SJCRH30 (cell line): ENCODE measurements around the gene NPHS1. TPM values are rescaled to one million over a fixed set of nuclear protein-coding genes. Genes with fewer than 3 reads are reported as not detected.

ENCODE experiments used
- DNase-seq, 2 experiments: peaks; one replicate each; pipeline ENCODE4 v3.0.0-alpha.2; 2015 to 2020
- H3K27ac ChIP-seq: fragments of 250-450 bp; sonication (Bioruptor Pico); 2 replicates; pipeline ENCODE4 v1.5.1; 2020; ENCODE audit warnings: mild to moderate bottlenecking, moderate library complexity
- H3K27me3 ChIP-seq: fragments of 250-450 bp; sonication (Bioruptor Pico); 2 replicates; pipeline ENCODE4 v1.5.1; 2020; ENCODE audit warnings: mild to moderate bottlenecking, moderate library complexity
- H3K36me3 ChIP-seq: fragments of 250-450 bp; sonication (Bioruptor Pico); 2 replicates; pipeline ENCODE4 v1.5.1; 2020; ENCODE audit warnings: mild to moderate bottlenecking, moderate library complexity
- H3K4me1 ChIP-seq: fragments of 250-450 bp; sonication (Bioruptor Pico); 2 replicates; pipeline ENCODE4 v1.5.1; 2020; ENCODE audit warnings: mild to moderate bottlenecking, moderate library complexity
- H3K4me3 ChIP-seq: fragments of 250-450 bp; sonication (Bioruptor Pico); 2 replicates; pipeline ENCODE4 v1.5.1; 2020; ENCODE audit warnings: mild to moderate bottlenecking, moderate library complexity
- H3K9me3 ChIP-seq: fragments of 250-450 bp; sonication (Bioruptor Pico); replicated peaks from 2 replicates; pipeline ENCODE4 v1.5.1; 2020; ENCODE audit warnings: mild to moderate bottlenecking, moderate library complexity
- total RNA-seq: library from RNA; depleted of rRNA; stranded (reverse); fragments of >200 nt; shearing (Covaris generic); gene quantifications from 2 replicates; pipeline ENCODE4 v1.2.3, GENCODE V29; 2014

NPHS1 gene
- total RNA-seq, 1 experiment from 2014 or later: not detected

DNA sequence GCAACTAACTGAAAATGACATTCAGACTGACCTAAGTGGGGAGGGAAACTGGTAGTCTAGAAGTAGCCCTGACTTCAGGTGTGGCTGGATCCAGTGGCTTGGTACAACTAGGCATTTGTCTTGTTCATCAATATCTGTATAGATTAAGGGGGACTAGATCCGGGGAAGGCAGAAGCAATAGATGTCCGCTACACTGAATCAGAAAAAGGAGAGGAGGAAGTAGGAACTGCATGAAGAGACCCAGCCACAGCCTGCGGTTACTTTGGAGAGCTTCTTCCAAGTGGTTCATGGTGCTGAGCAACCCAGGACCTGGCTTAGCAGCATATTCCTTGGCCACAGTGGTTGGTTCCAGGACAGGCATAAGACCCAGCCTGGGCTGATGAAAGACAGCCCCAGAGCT is 29.7 kb downstream of the NPHS1 start:
- Histone ChIP-seq H3K4me3 (no peak overlapping the region), H3K27me3 (0 out of 2 replicates have a peak, but pooled peaks cover 2% of the 10 kb centered on the region), H3K9me3 (no peaks in the 10 kb centered on the region), H3K27ac (no peak overlapping the region), H3K4me1 (no peaks in the 10 kb centered on the region), H3K36me3 (no peaks in the 10 kb centered on the region)
- DNase-seq: no peak

DNA sequence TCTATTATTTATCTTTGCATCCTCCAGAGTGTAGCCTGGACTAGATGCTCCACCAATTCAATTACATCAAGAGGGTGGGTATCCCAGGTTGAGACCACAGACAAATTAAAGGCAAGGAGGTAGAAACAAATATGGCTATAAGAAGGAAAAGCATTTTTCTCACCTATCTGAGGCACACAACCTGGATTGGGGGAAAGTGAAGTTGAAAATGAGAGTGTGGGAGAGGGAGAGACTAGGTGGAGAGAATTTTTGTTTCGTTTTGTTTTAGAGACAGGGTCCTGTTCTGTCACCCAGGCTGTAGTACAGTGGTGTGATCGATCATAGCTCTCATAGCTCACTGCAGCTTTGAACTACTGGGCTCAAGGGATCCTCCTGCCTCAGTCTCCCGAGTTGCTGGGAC is 33.9 kb downstream of the NPHS1 start:
- no peak overlapping the region for H3K4me3 ChIP-seq
- no peaks in the 10 kb centered on the region for H3K9me3 ChIP-seq
- no peak overlapping the region for H3K27ac ChIP-seq
- no peaks in the 10 kb centered on the region for H3K36me3 ChIP-seq
- no peak for DNase-seq
- H3K4me1 ChIP-seq: no peaks in the 10 kb centered on the region
- H3K27me3 ChIP-seq: no peaks in the 10 kb centered on the region

DNA sequence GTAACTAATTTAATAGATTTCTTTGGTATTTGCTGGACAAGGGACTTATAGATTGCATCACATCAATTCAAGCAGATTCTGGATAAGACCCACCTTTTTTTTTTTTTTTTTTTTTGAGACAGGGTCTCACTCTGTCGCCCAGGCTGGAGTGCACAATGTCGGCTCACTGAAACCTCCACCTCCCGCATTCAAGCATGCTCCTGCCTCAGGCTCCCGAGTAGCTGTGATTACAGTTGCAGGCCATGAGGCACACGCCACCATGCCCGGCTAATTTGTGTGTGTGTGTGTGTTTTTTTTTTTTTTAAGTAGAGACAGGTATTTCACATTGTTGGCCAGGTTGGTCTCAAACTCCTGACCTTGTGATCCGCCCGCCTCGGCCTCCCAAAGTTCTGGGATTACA is 35.5 kb downstream of the NPHS1 start:
- Histone ChIP-seq H3K4me1 (no peaks in the 10 kb centered on the region), H3K27me3 (peaks cover 7% of the 10 kb centered on the region; the same call in 1 of the 2 replicates), H3K36me3 (no peaks in the 10 kb centered on the region), H3K4me3 (no peak overlapping the region), H3K27ac (no peak overlapping the region), H3K9me3 (no peaks in the 10 kb centered on the region)
- DNase-seq: no peak

DNA sequence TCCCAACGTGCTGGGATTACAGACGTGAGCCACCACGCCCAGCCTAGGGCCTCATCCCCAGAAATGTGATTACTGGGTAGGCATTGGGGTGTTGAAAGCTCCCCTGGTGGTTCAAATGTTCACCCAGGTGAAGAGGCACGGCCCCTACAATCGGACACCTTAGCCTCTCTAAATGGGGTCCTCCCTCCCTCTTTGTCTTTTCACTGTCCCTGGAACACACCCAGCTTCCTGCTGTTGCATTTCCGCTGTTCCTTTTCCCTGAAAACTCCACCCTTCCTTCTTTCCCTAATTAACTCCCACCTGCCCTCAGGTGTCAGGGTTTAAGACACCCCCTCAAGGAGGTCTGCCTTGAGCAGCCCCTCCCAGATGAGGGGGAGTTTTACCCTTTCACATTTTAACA is 36.0 kb downstream of the NPHS1 start:
- H3K27me3 ChIP-seq: peaks cover 11% of the 10 kb centered on the region; the same call in 1 of the 2 replicates
- H3K4me1 ChIP-seq: no peaks in the 10 kb centered on the region
- H3K9me3 ChIP-seq: no peaks in the 10 kb centered on the region
- H3K27ac ChIP-seq: no peak overlapping the region
- no peak overlapping the region for H3K4me3 ChIP-seq
- no peak for DNase-seq
- H3K36me3 ChIP-seq: no peaks in the 10 kb centered on the region

DNA sequence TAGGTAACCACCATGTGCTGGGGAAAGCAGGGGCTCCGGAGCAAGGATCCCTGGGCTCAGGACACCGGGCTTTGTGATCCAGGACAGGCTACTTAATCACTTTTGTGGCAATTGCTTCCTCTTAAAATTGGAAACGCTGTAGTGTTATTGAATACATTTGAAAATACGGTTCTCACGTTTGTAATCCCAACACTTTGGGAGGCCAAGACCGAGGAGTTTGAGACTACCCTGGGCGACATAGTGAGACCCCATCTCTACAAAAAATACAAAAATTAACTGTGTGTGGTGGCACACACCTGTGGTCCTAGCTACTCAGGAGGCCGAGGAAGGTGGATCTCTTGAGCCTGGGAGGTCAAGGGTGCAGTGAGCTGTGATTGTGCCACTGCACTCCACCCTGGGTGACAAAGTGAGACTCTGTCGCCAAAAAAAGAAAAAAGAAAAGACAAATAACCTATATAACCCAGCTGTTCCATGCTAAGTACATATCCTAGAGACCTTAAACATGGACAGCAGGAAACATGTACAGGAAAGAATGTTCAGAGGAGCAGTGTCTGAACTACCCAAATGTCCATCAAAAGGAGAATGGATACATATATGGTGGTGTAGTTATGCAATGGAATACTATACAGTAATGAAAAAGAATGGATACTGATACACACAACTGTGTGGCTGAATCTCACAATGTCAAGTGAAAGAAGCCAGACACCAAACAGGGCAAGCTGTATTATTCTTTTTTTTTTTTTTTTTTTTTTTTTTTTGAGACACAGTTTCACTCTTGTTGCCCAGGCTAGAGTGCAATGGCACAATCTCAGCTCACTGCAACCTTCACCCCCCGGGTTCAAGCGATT is 39.0 kb downstream of the NPHS1 start:
- no peak overlapping the region for H3K27ac ChIP-seq
- no peaks in the 10 kb centered on the region for H3K9me3 ChIP-seq
- no peak overlapping the region for H3K4me3 ChIP-seq
- H3K27me3 ChIP-seq: peaks cover 12% of the 10 kb centered on the region; the same call in 1 of the 2 replicates
- no peaks in the 10 kb centered on the region for H3K36me3 ChIP-seq
- no peaks in the 10 kb centered on the region for H3K4me1 ChIP-seq
- DNase-seq: no peak

DNA sequence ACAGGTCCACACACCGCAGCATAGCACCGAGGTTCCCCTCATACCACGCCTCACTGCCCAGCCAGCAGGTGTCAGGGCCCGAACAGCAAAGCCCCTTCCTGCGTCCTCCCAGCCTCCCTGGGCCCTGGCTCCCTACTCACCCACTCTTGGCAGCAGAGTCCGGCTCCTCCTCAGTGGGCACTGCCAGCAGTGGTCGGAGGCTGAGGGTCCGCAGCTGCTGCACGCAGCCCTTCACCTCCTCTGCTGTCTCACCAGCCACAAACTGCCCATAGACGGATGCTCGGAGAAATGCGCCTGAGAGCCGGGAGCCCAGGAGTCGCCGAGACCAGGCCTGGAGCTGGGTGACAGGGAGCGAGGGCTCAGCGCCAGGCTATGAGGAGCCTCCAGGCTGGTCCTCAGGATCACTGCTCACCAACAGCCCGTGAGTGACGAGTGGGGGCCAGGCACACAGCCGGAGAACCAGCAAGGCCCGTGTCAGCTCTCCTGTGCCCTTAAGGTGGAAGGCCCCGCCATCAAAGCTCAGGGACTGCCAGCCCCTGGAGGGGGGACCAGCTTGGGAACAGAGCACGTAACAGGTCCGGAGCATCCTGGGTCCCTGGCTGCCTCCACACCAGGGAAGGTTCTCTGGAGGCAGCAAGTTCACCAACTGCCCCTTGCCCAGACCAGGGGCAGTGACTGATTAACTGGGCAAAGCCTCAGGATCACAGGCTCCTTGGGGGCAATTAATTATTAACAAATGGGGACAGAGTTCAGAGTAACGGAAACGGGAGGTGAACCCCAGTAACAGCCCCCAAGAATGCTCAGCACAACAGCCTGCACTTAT is 39.9 kb downstream of the NPHS1 start, which contains the start of gene PRODH2:
TSS of gene PRODH2 (minus strand) at position 626 of the 823 bp plus-strand sequence. CDS start at position 586, 40 bp downstream.
- Histone ChIP-seq H3K27me3 (peaks cover 18% of the 10 kb centered on the region; the same call in 1 of the 2 replicates), H3K27ac (no peak within 1 kb of the TSS), H3K4me1 (no peaks in the 10 kb centered on the region), H3K9me3 (no peaks in the 10 kb centered on the region), H3K4me3 (no peak within 1 kb of the TSS), H3K36me3 (no peaks in the 10 kb centered on the region)
- no peak for DNase-seq

DNA sequence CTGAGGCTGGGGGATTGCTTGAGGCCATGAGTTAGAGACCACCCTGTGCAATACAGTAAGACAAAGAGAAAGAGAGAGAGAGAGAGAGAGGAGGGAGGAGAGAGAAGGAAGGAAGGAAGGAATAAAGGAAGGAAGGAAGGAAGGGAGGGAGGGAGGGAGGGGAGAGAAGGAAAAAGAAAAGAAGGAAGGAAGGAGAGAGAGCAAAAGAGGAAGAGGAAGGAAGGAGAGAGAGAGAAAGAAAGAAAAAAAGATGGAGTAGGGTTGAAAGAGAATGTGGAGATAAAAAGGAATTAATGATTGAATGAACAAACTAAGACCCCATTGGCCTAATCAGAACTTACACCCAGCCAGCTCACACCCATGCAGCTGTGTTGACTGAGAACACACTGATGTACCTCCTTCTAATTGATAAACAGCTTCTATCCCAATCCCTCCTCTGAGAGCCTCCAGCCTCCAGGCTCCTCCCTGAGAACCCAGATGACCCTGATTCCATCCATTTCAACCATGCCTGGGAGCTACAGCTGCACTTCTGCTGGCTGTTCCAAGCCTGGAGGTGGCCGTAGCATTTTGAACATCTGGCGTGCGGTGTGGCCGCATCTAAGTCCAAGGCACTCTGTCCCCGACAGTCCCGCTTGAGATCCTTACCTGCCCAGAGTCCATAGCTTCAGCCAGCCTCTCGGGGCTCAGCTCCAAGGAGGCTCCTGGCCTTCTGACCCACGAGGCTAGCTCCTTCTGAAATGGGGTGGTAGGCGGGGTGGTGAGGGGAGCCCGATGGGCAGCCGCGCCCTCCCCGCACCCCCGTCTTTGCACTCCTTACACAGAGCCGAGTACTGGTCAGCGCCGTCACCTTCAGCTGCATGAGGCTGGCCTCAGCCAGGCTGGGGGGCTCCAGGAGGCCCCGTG is 40.7 kb downstream of the NPHS1 start:
- DNase-seq: no peak
- Histone ChIP-seq H3K27me3 (peaks cover 18% of the 10 kb centered on the region; the same call in 1 of the 2 replicates), H3K9me3 (no peaks in the 10 kb centered on the region), H3K36me3 (no peaks in the 10 kb centered on the region), H3K27ac (no peak overlapping the region), H3K4me1 (no peaks in the 10 kb centered on the region), H3K4me3 (no peak overlapping the region)

DNA sequence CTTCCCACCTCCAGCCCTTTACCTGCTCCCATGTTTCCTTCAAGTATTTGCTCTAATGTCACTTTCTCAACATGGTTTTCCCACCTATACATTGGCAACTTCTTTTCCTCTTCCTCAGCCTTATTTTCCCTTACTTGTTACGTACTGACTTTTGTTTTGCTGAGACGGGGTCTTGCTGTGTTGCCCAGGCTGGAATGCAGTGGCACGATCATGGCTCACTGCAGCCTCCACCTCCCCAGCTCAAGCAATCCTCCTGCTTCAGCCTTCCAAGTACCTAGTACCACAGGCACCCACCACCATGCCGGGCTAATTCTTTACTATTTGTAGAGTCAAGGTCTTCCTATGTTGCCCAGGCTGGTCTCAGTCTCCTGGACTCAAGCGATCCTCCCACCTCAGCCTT is 44.7 kb downstream of the NPHS1 start:
- H3K4me1 ChIP-seq: no peaks in the 10 kb centered on the region
- no peaks in the 10 kb centered on the region for H3K9me3 ChIP-seq
- no peak for DNase-seq
- H3K27me3 ChIP-seq: peaks cover 18% of the 10 kb centered on the region; the same call in 1 of the 2 replicates
- no peak overlapping the region for H3K27ac ChIP-seq
- no peaks in the 10 kb centered on the region for H3K36me3 ChIP-seq
- H3K4me3 ChIP-seq: no peak overlapping the region

DNA sequence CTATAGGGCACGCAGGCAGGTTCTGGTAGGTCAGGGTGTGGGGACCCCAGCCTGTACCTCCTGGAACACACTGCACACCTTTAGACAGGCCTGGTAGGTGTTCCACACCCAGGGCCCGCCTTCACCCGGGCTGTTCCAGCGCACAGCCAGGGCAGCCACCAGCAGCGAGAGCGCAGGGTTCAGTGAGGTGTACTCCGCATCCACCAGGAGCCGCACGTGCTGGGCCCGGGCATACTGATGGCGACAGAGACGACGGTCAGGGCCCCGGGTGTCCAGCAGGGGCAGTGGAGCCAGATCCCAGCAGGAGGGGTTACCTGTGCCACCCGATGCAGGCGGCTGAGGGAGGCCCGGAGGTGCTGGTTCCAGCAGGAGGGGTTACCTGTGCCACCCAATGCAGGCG is 45.7 kb downstream of the NPHS1 start:
- Histone ChIP-seq H3K4me1 (no peaks in the 10 kb centered on the region), H3K9me3 (no peaks in the 10 kb centered on the region), H3K27me3 (peaks cover 8% of the 10 kb centered on the region; the same call in 1 of the 2 replicates), H3K27ac (no peak overlapping the region), H3K4me3 (no peak overlapping the region), H3K36me3 (no peaks in the 10 kb centered on the region)
- DNase-seq: no peak

DNA sequence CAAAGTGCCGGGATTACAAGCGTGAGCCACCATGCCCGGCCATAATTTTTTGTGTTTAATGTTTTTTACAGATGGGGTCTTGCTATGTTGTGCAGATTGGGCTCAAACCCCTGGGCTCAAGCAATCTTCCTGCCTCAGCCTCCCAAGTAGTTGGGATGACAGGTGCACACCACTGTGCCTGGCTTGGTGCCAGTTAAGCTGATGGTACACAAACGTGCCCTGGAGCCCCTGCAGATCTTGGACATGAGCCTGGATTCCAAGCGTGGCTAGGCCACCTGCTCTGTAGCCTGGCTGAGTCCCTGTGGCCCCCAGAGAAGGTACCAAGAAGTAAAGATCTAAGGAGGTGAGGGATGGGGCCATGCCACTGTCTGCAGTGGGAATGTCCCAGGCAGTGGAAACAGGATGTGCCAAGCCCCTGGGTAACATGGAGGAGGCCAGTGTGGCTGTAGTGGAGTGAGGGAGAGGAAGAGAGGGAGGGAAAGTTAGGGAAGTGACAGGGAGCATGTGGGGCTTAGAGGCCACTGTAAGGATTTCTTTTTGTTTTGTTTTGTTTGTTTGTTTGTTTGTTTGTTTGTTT is 46.7 kb downstream of the NPHS1 start:
- H3K4me3 ChIP-seq: no peak overlapping the region
- H3K4me1 ChIP-seq: no peaks in the 10 kb centered on the region
- peaks cover 6% of the 10 kb centered on the region; the same call in 1 of the 2 replicates for H3K27me3 ChIP-seq
- DNase-seq: peak; percentile 56 to 74
- no peak overlapping the region for H3K27ac ChIP-seq
- no peaks in the 10 kb centered on the region for H3K9me3 ChIP-seq
- H3K36me3 ChIP-seq: no peaks in the 10 kb centered on the region

DNA sequence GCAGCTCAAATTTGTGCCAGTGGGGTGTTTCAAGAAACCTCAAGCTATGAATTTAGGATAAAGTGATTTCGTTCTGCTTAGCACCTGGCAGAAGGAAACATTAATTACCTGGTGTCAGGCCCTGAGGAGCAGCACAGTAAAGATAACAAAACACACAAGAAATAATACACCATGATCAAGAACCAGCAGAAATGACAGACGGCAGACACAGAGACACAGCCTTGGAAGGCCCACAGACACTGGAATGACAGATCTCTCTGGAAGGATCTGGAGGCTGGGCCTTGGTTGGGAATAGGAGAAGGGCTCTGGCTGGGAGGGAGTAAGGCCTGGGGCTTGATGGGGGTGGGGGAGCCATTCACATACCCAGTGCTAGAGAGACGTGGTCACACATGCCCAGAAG is 50.5 kb downstream of the NPHS1 start:
- DNase-seq: no peak
- Histone ChIP-seq H3K9me3 (no peaks in the 10 kb centered on the region), H3K27me3 (no peaks in the 10 kb centered on the region), H3K4me3 (no peak overlapping the region), H3K27ac (no peak overlapping the region), H3K4me1 (no peaks in the 10 kb centered on the region), H3K36me3 (no peaks in the 10 kb centered on the region)

DNA sequence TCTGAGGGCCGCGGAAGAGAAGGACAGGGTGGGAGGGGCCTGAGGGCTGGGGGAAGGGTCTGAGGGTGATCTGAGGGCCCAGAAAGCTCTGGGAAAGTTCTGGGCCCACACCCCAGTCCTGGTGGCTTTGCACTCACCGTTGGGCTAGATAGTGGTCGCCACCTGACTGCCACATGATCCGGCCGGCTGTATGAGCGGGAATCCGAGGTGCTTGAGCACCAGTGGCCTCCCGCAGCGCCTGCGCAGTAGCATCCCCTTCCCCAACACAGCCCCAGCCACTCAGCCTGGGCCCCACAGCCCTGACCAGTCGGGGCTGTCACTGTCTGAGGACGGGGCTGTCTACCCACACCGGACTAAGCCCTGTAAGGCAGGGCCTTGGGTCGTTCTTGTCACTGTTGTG is 54.6 kb downstream of the NPHS1 start:
- Histone ChIP-seq H3K27ac (no peak overlapping the region), H3K4me1 (no peaks in the 10 kb centered on the region), H3K27me3 (no peaks in the 10 kb centered on the region), H3K4me3 (no peak overlapping the region), H3K9me3 (no peaks in the 10 kb centered on the region), H3K36me3 (no peaks in the 10 kb centered on the region)
- DNase-seq: no peak

DNA sequence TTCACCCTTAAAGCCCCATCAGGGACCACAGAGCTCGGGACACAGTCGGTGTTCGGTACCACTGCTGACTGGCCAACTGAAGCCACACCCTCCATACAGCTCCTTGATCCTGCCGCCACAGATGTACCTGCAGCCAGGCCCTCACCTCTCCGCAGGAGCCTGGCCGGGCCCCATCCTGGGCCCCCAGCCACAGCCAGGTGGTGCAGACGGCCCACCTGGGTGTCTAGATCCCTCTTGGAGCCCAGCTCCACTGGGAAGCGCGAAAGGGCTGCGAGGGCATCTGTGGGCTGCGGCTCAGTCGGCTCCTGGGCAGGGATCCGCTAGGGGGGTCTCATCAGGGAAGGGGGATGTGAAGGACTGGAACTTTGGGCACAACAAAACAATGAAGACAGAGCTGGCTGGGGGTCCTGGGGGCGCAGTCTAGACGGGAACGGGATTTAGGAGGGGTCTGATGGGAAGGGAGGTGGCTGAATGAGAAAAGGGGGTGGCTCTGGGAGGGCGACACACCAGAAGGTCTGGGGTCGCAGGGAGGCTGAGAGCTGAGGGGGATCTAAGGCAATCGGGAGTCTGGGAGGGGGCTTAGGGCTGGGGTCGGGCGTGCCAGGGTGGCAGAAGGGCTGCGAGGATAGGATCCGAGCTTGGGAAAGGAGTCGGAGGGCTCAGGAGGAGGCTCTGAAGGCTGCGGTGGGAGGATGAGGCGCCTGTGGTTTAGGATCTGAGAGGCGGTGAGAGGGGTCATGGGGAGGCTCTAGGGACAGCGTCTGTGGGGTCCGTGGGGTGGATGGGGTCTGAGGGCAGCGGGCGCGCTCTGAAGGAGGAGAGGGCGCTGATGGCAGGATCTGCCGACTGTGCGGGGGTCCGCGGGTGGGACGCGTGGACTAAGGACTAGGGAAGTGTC is 55.4 kb downstream of the NPHS1 start:
- Histone ChIP-seq H3K9me3 (no peaks in the 10 kb centered on the region), H3K4me1 (no peaks in the 10 kb centered on the region), H3K27me3 (no peaks in the 10 kb centered on the region), H3K4me3 (no peak overlapping the region), H3K36me3 (no peaks in the 10 kb centered on the region), H3K27ac (no peak overlapping the region)
- DNase-seq: no peak
